Measurements from ENCODE around the gene RIPOR1.

Gene RIPOR1

GRCh38 chr16:67561824-67562525, 33.3 kb downstream of the RIPOR1 start:
- peak; percentile 96 for DNase-seq

- no peak for DNase-seq
These were observed 33.9 kb downstream of the RIPOR1 start, which contains the start of gene CTCF for GRCh38 chr16:67562526-67562917. TSS of gene CTCF (plus strand) at chr16:67562526. CDS start at chr16:67610833, 48,307 bp downstream.

- DNase-seq: peak; percentile 91
These were observed 34.5 kb downstream of the RIPOR1 start for GRCh38 chr16:67562918-67563707.

- no peak for DNase-seq
These were observed 35.3 kb downstream of the RIPOR1 start for GRCh38 chr16:67563708-67564468.

- DNase-seq: no peak
These were observed 37.0 kb downstream of the RIPOR1 start for GRCh38 chr16:67565470-67566100.

GRCh38 chr16:67571464-67571863, 42.8 kb downstream of the RIPOR1 start:
- DNase-seq: no peak

GRCh38 chr16:67571981-67572431, 43.4 kb downstream of the RIPOR1 start:
- DNase-seq: no peak

- DNase-seq: no peak
These were observed 51.1 kb downstream of the RIPOR1 start for GRCh38 chr16:67579686-67580085.

GRCh38 chr16:67580202-67580601, 51.6 kb downstream of the RIPOR1 start:
- DNase-seq: no peak

GRCh38 chr16:67593288-67593687, 64.7 kb downstream of the RIPOR1 start:
- DNase-seq: no peak

- no peak for DNase-seq
These were observed 65.1 kb downstream of the RIPOR1 start for GRCh38 chr16:67593701-67594100.

- no peak for DNase-seq
These were observed 65.8 kb downstream of the RIPOR1 start for GRCh38 chr16:67594256-67594915.

GRCh38 chr16:67594956-67595355, 66.3 kb downstream of the RIPOR1 start:
- DNase-seq: no peak
